Endothelial cell of umbilical vein (primary cell): ENCODE measurements around the gene MPZL3. TPM values are rescaled to one million over a fixed set of nuclear protein-coding genes. Genes with fewer than 3 reads are reported as not detected.

Experiments
- BruUV-seq: library from RNA; stranded (reverse); fragments of 400-500 nt; replicated peaks from 2 replicates; lab custom pipeline; 2021; lab: Mats Ljungman, UMichigan
- CTCF ChIA-PET: fragments of 300-600, 350-600 bp; sonication (Branson Sonifier 250); formaldehyde crosslinking; loops from one replicate; lab custom pipeline; 2021; ENCODE audit warnings: antibody characterized with exemption, inconsistent platforms; lab: Charles Lee
- POLR2A ChIA-PET: fragments of 300-600, 350-600 bp; sonication (Branson Sonifier 250); formaldehyde crosslinking; loops from one replicate; lab custom pipeline; 2021; ENCODE audit warnings: antibody characterized with exemption, inconsistent platforms; lab: Charles Lee
- DNase-seq: peaks from one replicate; pipeline ENCODE4 v3.0.0-alpha.2; 2011; ENCODE audit warnings: low read depth, low spot score
- FAIRE-seq: peaks from 2 replicates; lab custom pipeline; 2011; peaks lifted over from hg19 to GRCh38; lab: Jason Lieb, UNC
- H2AFZ ChIP-seq: 2 replicates; pipeline ENCODE4 v1.6.0; 2012; ENCODE audit warnings: low read depth, low read length, control low read depth, inconsistent platforms
- H3K27ac ChIP-seq: 2 replicates; pipeline ENCODE4 v1.5.1; 2011; ENCODE audit warnings: low read depth, mild to moderate bottlenecking, control low read depth, low read length, moderate library complexity; ENCODE audit not compliant: insufficient read depth
- H3K27me3 ChIP-seq, 2 experiments: 2 replicates each; pipeline versions ENCODE4 v1.6.0 to v1.6.1; 2011; ENCODE audit warnings: low read length in 2 of 2, mixed read lengths in 1 of 2; ENCODE audit not compliant: control insufficient read depth in 2 of 2, insufficient read depth in 2 of 2
- H3K36me3 ChIP-seq, 2 experiments: 2 replicates in 1 of 2; 3 replicates in 1 of 2; pipeline ENCODE4 v1.5.1; 2011; ENCODE audit warnings: low read length in 2 of 2, mild to moderate bottlenecking in 1 of 2, moderate library complexity in 1 of 2; ENCODE audit not compliant: control insufficient read depth in 2 of 2, insufficient read depth in 2 of 2; ENCODE audit errors: extremely low read depth in 1 of 2
- H3K4me1 ChIP-seq: 3 replicates; pipeline ENCODE4 v1.5.1; 2011; ENCODE audit warnings: mild to moderate bottlenecking, low read length; ENCODE audit not compliant: control insufficient read depth, insufficient read depth; ENCODE audit errors: extremely low read depth
- H3K4me2 ChIP-seq: 2 replicates; pipeline ENCODE4 v1.6.1; 2011; ENCODE audit warnings: low read length, control low read depth, mixed read lengths; ENCODE audit not compliant: insufficient read depth
- H3K4me3 ChIP-seq, 3 experiments: fragments of 200-600 bp in 1 of 3; sonication (generic), shearing (Covaris generic) in 1 of 3; replicated peaks in 1 of 3; 2 replicates each; pipeline ENCODE4 v1.5.1; 2011 to 2016; ENCODE audit warnings: control low read depth in 3 of 3, low read length in 3 of 3, mild to moderate bottlenecking in 2 of 3, inconsistent platforms in 1 of 3, low read depth in 1 of 3, moderate library complexity in 1 of 3; ENCODE audit not compliant: insufficient read depth in 1 of 3
- H3K79me2 ChIP-seq: 2 replicates; pipeline ENCODE4 v1.6.0; 2012; ENCODE audit warnings: low read length, inconsistent platforms; ENCODE audit not compliant: control insufficient read depth, insufficient read depth
- H3K9ac ChIP-seq: replicated peaks from 2 replicates; pipeline ENCODE3; 2011; ENCODE audit warnings: low read length, control low read depth; ENCODE audit not compliant: insufficient read depth; ENCODE audit errors: extremely low read depth
- H3K9me1 ChIP-seq: replicated peaks from 3 replicates; pipeline ENCODE4 v1.6.0; 2011; ENCODE audit warnings: mild to moderate bottlenecking, low read length; ENCODE audit not compliant: control insufficient read depth, insufficient read depth; ENCODE audit errors: extremely low read depth
- H3K9me3 ChIP-seq: replicated peaks from 2 replicates; pipeline ENCODE4 v1.5.1; 2012; ENCODE audit warnings: low read length, inconsistent platforms; ENCODE audit not compliant: control insufficient read depth, insufficient read depth
- H4K20me1 ChIP-seq: replicated peaks from 2 replicates; pipeline ENCODE3; 2011; ENCODE audit warnings: mild to moderate bottlenecking, low read length; ENCODE audit not compliant: control insufficient read depth, insufficient read depth; ENCODE audit errors: extremely low read depth
- EZH2 ChIP-seq: IDR thresholded peaks from 2 replicates; pipeline ENCODE4 v1.6.1; 2012; ENCODE audit warnings: borderline replicate concordance, low read depth, mild to moderate bottlenecking, moderate library complexity, low read length, inconsistent platforms; ENCODE audit not compliant: severe bottlenecking
- FOS ChIP-seq: IDR thresholded peaks from 2 replicates; pipeline ENCODE4 v1.6.1; 2011; ENCODE audit warnings: mild to moderate bottlenecking, low read length, moderate library complexity, borderline replicate concordance; ENCODE audit not compliant: insufficient read depth
- GATA2 ChIP-seq: IDR thresholded peaks from 2 replicates; pipeline ENCODE4 v1.7.0; 2011; ENCODE audit warnings: low read depth, mild to moderate bottlenecking, moderate library complexity, mixed read lengths, low read length; ENCODE audit not compliant: insufficient read length, insufficient read depth
- JUN ChIP-seq: IDR thresholded peaks from 2 replicates; pipeline ENCODE4 v1.6.1; 2011; ENCODE audit warnings: borderline replicate concordance, low read depth; ENCODE audit not compliant: insufficient read length, insufficient read depth
- MAX ChIP-seq: IDR thresholded peaks from 2 replicates; pipeline ENCODE4 v1.6.1; 2011; ENCODE audit not compliant: insufficient read depth, insufficient read length
- POLR2AphosphoS5 ChIP-seq: IDR thresholded peaks from 2 replicates; pipeline ENCODE4 v1.6.1; 2012; ENCODE audit warnings: low read depth, mild to moderate bottlenecking, control low read depth, low read length, moderate library complexity; ENCODE audit not compliant: insufficient read depth
- dilution Hi-C: fragments of 300-500 bp; cut with MboI; formaldehyde crosslinking; loops from one replicate; pipeline ENCODE4 v1.15.0; 2019; ENCODE audit warnings: low sequenced_read_pairs; ENCODE audit not compliant: extremely low pct_ligation_motif_present
- intact Hi-C: fragments of 100-400 bp; cut with micrococcal nuclease; formaldehyde crosslinking; loops from one replicate; pipeline ENCODE4 v1.10.0; 2022
- polyA plus RNA-seq, 4 experiments: library from polyadenylated mRNA; depleted of rRNA in 3 of 4; stranded (reverse) in 3 of 4; unstranded in 1 of 4; fragments of >200 nt; gene quantifications; 2 replicates each; pipeline versions ENCODE4 v1.2.1 to v1.2.3, GENCODE V29; 2011 to 2012; ENCODE audit warnings: missing spikeins in 1 of 4
- total RNA-seq: library from RNA; stranded (reverse); gene quantifications from 2 replicates; pipeline ENCODE4 v1.2.3, GENCODE V29; 2021
- TF ChIP-seq, protein P1 (sequence below), 2 donors: IDR thresholded peaks; 1 replicate in 1 of 2; 2 replicates in 1 of 2; pipeline ENCODE4 v1.5.1; 2011; ENCODE audit warnings: low read length in 2 of 2, mild to moderate bottlenecking in 2 of 2, moderate library complexity in 2 of 2, control low read depth in 1 of 2, inconsistent platforms in 1 of 2, low read depth in 1 of 2; ENCODE audit not compliant: insufficient read depth in 1 of 2; ENCODE audit errors: extremely low read depth in 1 of 2

MPZL3 gene
- total and polyA plus RNA-seq, 2 donors (not counting 3 experiments of a cell fraction or from before 2014, with no cell fraction given): 2.5 to 7.1 TPM

- intact Hi-C loops (loop anchor here (1.0 kb wide), 2 partner anchors 11 to 34 kb away; partner anchors contain the start of gene MPZL2), dilution Hi-C loops (no loop called here)
- peak overlapping the region; percentile 39 for H3K4me2 ChIP-seq
- H3K4me3 ChIP-seq: no peak overlapping the region
- no peaks in the 10 kb centered on the region for H4K20me1 ChIP-seq
- FAIRE-seq: peak; percentile 84
- H3K9ac ChIP-seq: no peak overlapping the region
- POLR2A ChIA-PET: interaction anchor here (1.4 kb wide), 1 partner anchor 10 kb away, joined by 12 read pairs; the partner anchor contains the start of gene MPZL2
- peak; percentile 57 for TF ChIP-seq POLR2AphosphoS5
- TF ChIP-seq EZH2: no peak
- peak; percentile 88 for TF ChIP-seq JUN
- TF ChIP-seq GATA2: peak; percentile 98
- TF ChIP-seq, protein P1, sequence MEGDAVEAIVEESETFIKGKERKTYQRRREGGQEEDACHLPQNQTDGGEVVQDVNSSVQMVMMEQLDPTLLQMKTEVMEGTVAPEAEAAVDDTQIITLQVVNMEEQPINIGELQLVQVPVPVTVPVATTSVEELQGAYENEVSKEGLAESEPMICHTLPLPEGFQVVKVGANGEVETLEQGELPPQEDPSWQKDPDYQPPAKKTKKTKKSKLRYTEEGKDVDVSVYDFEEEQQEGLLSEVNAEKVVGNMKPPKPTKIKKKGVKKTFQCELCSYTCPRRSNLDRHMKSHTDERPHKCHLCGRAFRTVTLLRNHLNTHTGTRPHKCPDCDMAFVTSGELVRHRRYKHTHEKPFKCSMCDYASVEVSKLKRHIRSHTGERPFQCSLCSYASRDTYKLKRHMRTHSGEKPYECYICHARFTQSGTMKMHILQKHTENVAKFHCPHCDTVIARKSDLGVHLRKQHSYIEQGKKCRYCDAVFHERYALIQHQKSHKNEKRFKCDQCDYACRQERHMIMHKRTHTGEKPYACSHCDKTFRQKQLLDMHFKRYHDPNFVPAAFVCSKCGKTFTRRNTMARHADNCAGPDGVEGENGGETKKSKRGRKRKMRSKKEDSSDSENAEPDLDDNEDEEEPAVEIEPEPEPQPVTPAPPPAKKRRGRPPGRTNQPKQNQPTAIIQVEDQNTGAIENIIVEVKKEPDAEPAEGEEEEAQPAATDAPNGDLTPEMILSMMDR (IDR thresholded peaks at IDR 0.05; ENCODE audit: extremely low read depth in 1 of 2, insufficient read depth in 1 of 2, low read depth in 1 of 2, low read length in 2 of 2): no peak
- TF ChIP-seq MAX: no peak
- TF ChIP-seq FOS: peak; percentile 72
- H3K9me3 ChIP-seq: no peaks in the 10 kb centered on the region
- no peaks in the 10 kb centered on the region for H3K9me1 ChIP-seq
- no peaks in the 10 kb centered on the region for H3K27me3 ChIP-seq
- H3K79me2 ChIP-seq: no peaks in the 10 kb centered on the region
- no TSS peak for BruUV-seq
- peak overlapping the region; percentile 72 for H3K27ac ChIP-seq
- peak; percentile 82 for DNase-seq
- peaks cover 42% of the 10 kb centered on the region for H3K4me1 ChIP-seq
- no peaks in the 10 kb centered on the region for H3K36me3 ChIP-seq
- CTCF ChIA-PET: interaction anchor here (0.8 to 4.4 kb wide), 8 partner anchors 11 to 77 kb away, joined by 3 to 43 read pairs (median 3); partner anchors contain the start of gene MPZL2
- no peak overlapping the region for H2AFZ ChIP-seq
Observed at GRCh38 chr11:118275176-118275575, 23.0 kb upstream of the MPZL3 start.
